Fibroblast of lung (primary cell): ENCODE measurements around the gene GOLGA1. TPM values are rescaled to one million over a fixed set of nuclear protein-coding genes. Genes with fewer than 3 reads are reported as not detected.

Experiments
- DNase-seq, 2 donors: peaks; one replicate each; pipeline versions ENCODE4 v3.0.0 to v3.0.0-alpha.2; 2010; ENCODE audit warnings: low read depth in 2 of 2
- H2AFZ ChIP-seq: 2 replicates; pipeline ENCODE4 v1.5.1; 2012; ENCODE audit warnings: low read length, control low read depth, inconsistent platforms
- H3K27ac ChIP-seq: 2 replicates; pipeline ENCODE4 v1.5.1; 2011; ENCODE audit warnings: low read length, control low read depth; ENCODE audit not compliant: insufficient read depth
- H3K27me3 ChIP-seq: 2 replicates; pipeline ENCODE4 v1.5.1; 2011; ENCODE audit warnings: mild to moderate bottlenecking, low read length; ENCODE audit not compliant: control insufficient read depth, insufficient read depth
- H3K36me3 ChIP-seq: 2 replicates; pipeline ENCODE4 v1.5.1; 2011; ENCODE audit warnings: low read length; ENCODE audit not compliant: control insufficient read depth, insufficient read depth
- H3K4me1 ChIP-seq: 2 replicates; pipeline ENCODE4 v1.5.1; 2011; ENCODE audit warnings: low read length; ENCODE audit not compliant: control insufficient read depth, insufficient read depth; ENCODE audit errors: extremely low read depth
- H3K4me2 ChIP-seq: 2 replicates; pipeline ENCODE4 v1.5.1; 2011; ENCODE audit warnings: low read length, control low read depth; ENCODE audit not compliant: insufficient read depth; ENCODE audit errors: extremely low read depth
- H3K4me3 ChIP-seq, 4 experiments: fragments of 200-600 bp in 1 of 4; sonication (generic) in 1 of 4; replicated peaks in 1 of 4; 2 replicates each; pipeline ENCODE4 v1.5.1; 2011 to 2016; ENCODE audit warnings: low read length in 4 of 4, low read depth in 3 of 4, mild to moderate bottlenecking in 3 of 4, control low read depth in 2 of 4, inconsistent platforms in 1 of 4, mixed read lengths in 1 of 4; ENCODE audit not compliant: insufficient read depth in 1 of 4; ENCODE audit errors: control extremely low read depth in 1 of 4
- H3K79me2 ChIP-seq: 2 replicates; pipeline ENCODE4 v1.5.1; 2012; ENCODE audit warnings: mild to moderate bottlenecking, low read length, inconsistent platforms; ENCODE audit not compliant: control insufficient read depth, insufficient read depth
- H3K9ac ChIP-seq: 2 replicates; pipeline ENCODE4 v1.5.1; 2011; ENCODE audit warnings: mild to moderate bottlenecking, low read length, control low read depth; ENCODE audit not compliant: insufficient read depth
- H3K9me3 ChIP-seq: 2 replicates; pipeline ENCODE4 v1.5.1; 2012; ENCODE audit warnings: low read depth, low read length; ENCODE audit not compliant: control insufficient read depth, insufficient read depth
- H4K20me1 ChIP-seq: 2 replicates; pipeline ENCODE4 v1.5.1; 2011; ENCODE audit warnings: low read length; ENCODE audit not compliant: control insufficient read depth, insufficient read depth; ENCODE audit errors: extremely low read depth
- CTCF ChIP-seq, 2 donors: IDR thresholded peaks in 1 of 2; conservative IDR thresholded peaks in 1 of 2; 1 replicate in 1 of 2; 2 replicates in 1 of 2; pipeline ENCODE4 v1.5.1; 2011 to 2012; ENCODE audit warnings: low read length in 2 of 2, control low read depth in 1 of 2, inconsistent platforms in 1 of 2, low read depth in 1 of 2, mild to moderate bottlenecking in 1 of 2
- EZH2 ChIP-seq: IDR thresholded peaks from 2 replicates; pipeline ENCODE4 v1.5.1; 2012; ENCODE audit warnings: low read length, control low read depth, mild to moderate bottlenecking; ENCODE audit errors: missing control alignments
- polyA plus RNA-seq, 2 donors: library from polyadenylated mRNA; depleted of rRNA in 1 of 2; stranded (reverse) in 1 of 2; unstranded in 1 of 2; fragments of >200 nt; gene quantifications; 2 replicates each; pipeline ENCODE4 v1.2.1, GENCODE V29; 2011 to 2012; ENCODE audit warnings: missing spikeins in 1 of 2
- total RNA-seq: library from RNA; depleted of rRNA; stranded (reverse); fragments of >200 nt; gene quantifications from 2 replicates; pipeline ENCODE4 v1.2.1, GENCODE V29; 2014

The GOLGA1 gene
- total and polyA plus RNA-seq, 2 donors (not counting 1 experiment from before 2014, with no cell fraction given): 12.0 to 15.9 TPM

GRCh38 chr9:124884376-124884775, 56.5 kb downstream of the GOLGA1 start:
- Histone ChIP-seq H3K4me3 (no peak overlapping the region), H3K27ac (no peak overlapping the region), H3K4me1 (no peaks in the 10 kb centered on the region), H3K79me2 (no peaks in the 10 kb centered on the region), H3K27me3 (no peaks in the 10 kb centered on the region), H3K9ac (no peak overlapping the region), H3K9me3 (no peaks in the 10 kb centered on the region), H3K4me2 (no peak overlapping the region), H4K20me1 (no peaks in the 10 kb centered on the region), H3K36me3 (peaks cover 15% of the 10 kb centered on the region), H2AFZ (no peak overlapping the region)
- peak in 1 of 2 donors; percentile 45 for DNase-seq
- TF ChIP-seq CTCF (conservative IDR thresholded peaks at IDR 0.05 in 1 of 2, IDR thresholded peaks at IDR 0.05 in 1 of 2; ENCODE audit: low read depth in 1 of 2, low read length in 2 of 2) (no peak), EZH2 (no peak)

GRCh38 chr9:124882231-124882630, 58.7 kb downstream of the GOLGA1 start:
- Histone ChIP-seq H3K9ac (no peak overlapping the region), H3K27ac (no peak overlapping the region), H3K9me3 (no peaks in the 10 kb centered on the region), H3K27me3 (no peaks in the 10 kb centered on the region), H3K4me1 (no peaks in the 10 kb centered on the region), H4K20me1 (no peaks in the 10 kb centered on the region), H3K79me2 (no peaks in the 10 kb centered on the region), H2AFZ (no peak overlapping the region), H3K4me2 (no peak overlapping the region), H3K4me3 (no peak overlapping the region), H3K36me3 (peaks cover 13% of the 10 kb centered on the region)
- no peak for DNase-seq
- TF ChIP-seq EZH2 (no peak), CTCF (conservative IDR thresholded peaks at IDR 0.05 in 1 of 2, IDR thresholded peaks at IDR 0.05 in 1 of 2; ENCODE audit: low read depth in 1 of 2, low read length in 2 of 2) (no peak)

- H4K20me1 ChIP-seq: no peaks in the 10 kb centered on the region
- H3K27me3 ChIP-seq: no peaks in the 10 kb centered on the region
- no peaks in the 10 kb centered on the region for H3K4me1 ChIP-seq
- H2AFZ ChIP-seq: no peak overlapping the region
- H3K9ac ChIP-seq: no peak overlapping the region
- H3K9me3 ChIP-seq: no peaks in the 10 kb centered on the region
- H3K27ac ChIP-seq: no peak overlapping the region
- no peak overlapping the region for H3K4me3 ChIP-seq
- H3K79me2 ChIP-seq: peaks cover 3% of the 10 kb centered on the region
- no peak for DNase-seq
- no peak overlapping the region for H3K4me2 ChIP-seq
- H3K36me3 ChIP-seq: peaks cover 16% of the 10 kb centered on the region
- no peak for TF ChIP-seq EZH2
- no peak for TF ChIP-seq CTCF (conservative IDR thresholded peaks at IDR 0.05 in 1 of 2, IDR thresholded peaks at IDR 0.05 in 1 of 2; ENCODE audit: low read depth in 1 of 2, low read length in 2 of 2)
These were observed 59.6 kb downstream of the GOLGA1 start for GRCh38 chr9:124881138-124881743.
